Measurements from ENCODE around the gene SCML1.

DNA sequence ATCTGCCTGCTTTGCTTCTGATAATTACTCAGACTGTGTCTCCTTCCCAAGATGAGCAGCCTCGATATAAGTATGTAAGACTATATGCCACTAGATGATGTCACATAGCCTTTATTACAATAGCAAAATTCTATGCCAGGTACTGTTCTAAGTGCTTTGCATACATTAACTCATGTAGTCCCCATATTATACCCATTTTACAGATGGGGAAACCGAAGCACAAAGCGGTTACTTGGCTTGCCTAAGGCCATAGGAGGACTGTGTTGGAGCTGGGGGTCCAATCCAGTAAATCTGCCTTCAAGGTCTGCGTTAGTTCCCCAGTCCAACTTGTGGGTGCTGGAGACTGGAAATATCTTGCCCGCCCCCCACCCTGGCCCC lies 826 bp upstream of the SCML1 start:
- TF ChIP-seq, protein P1, sequence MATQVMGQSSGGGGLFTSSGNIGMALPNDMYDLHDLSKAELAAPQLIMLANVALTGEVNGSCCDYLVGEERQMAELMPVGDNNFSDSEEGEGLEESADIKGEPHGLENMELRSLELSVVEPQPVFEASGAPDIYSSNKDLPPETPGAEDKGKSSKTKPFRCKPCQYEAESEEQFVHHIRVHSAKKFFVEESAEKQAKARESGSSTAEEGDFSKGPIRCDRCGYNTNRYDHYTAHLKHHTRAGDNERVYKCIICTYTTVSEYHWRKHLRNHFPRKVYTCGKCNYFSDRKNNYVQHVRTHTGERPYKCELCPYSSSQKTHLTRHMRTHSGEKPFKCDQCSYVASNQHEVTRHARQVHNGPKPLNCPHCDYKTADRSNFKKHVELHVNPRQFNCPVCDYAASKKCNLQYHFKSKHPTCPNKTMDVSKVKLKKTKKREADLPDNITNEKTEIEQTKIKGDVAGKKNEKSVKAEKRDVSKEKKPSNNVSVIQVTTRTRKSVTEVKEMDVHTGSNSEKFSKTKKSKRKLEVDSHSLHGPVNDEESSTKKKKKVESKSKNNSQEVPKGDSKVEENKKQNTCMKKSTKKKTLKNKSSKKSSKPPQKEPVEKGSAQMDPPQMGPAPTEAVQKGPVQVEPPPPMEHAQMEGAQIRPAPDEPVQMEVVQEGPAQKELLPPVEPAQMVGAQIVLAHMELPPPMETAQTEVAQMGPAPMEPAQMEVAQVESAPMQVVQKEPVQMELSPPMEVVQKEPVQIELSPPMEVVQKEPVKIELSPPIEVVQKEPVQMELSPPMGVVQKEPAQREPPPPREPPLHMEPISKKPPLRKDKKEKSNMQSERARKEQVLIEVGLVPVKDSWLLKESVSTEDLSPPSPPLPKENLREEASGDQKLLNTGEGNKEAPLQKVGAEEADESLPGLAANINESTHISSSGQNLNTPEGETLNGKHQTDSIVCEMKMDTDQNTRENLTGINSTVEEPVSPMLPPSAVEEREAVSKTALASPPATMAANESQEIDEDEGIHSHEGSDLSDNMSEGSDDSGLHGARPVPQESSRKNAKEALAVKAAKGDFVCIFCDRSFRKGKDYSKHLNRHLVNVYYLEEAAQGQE (IDR thresholded peaks at IDR 0.05; ENCODE audit: low read depth) = no peak
- TF ChIP-seq TAF1 (IDR thresholded peaks at IDR 0.05; ENCODE audit: low read depth) (no peak), CEBPB (IDR thresholded peaks at IDR 0.05) (no peak), YY1 (IDR thresholded peaks at IDR 0.05; ENCODE audit: low read depth) (no peak), TCF12 (IDR thresholded peaks at IDR 0.05; ENCODE audit: low read depth) (no peak), EP300 (IDR thresholded peaks at IDR 0.05; ENCODE audit: borderline replicate concordance) (no peak), NFIC (IDR thresholded peaks at IDR 0.05) (no peak)
- TF ChIP-seq, protein P2, sequence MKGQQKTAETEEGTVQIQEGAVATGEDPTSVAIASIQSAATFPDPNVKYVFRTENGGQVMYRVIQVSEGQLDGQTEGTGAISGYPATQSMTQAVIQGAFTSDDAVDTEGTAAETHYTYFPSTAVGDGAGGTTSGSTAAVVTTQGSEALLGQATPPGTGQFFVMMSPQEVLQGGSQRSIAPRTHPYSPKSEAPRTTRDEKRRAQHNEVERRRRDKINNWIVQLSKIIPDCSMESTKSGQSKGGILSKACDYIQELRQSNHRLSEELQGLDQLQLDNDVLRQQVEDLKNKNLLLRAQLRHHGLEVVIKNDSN (IDR thresholded peaks at IDR 0.05) = no peak
